Measurements from ENCODE around the gene NOL3. TPM values are rescaled to one million over a fixed set of nuclear protein-coding genes. Genes with fewer than 3 reads are reported as not detected.
A peak's percentile ranks its signal among the peaks of the same experiment; 100 is the strongest.

Gene NOL3
- polyA plus RNA-seq, 1 of the 3 experiments (the other 2 are of a cell fraction): 34.1 TPM

GRCh38 chr16:67173808-67174705 lies 3.7 kb downstream of the NOL3 start:
- Histone ChIP-seq H3K9ac (peak overlapping the region; percentile 48), H3K27me3 (ENCODE audit: insufficient read depth) (no peaks in the 10 kb centered on the region), H3K27ac (ENCODE audit: low read depth in 2 of 2, low read length in 1 of 2) (peak overlapping the region; percentile 67 to 86), H3K79me2 (ENCODE audit: insufficient read depth) (peaks cover 19% of the 10 kb centered on the region; the same call in 1 of the 2 replicates), H3K9me3 (no peaks in the 10 kb centered on the region), H2AFZ (ENCODE audit: low read depth) (no peak overlapping the region; the same call in 1 of the 2 replicates), H3F3A (replicated peaks; ENCODE audit: insufficient read depth) (peaks cover 39% of the 10 kb centered on the region), H4K20me1 (ENCODE audit: insufficient read depth) (peaks cover 10% of the 10 kb centered on the region), H3K4me3 (ENCODE audit: low read depth in 2 of 2, low read length in 1 of 2) (peak overlapping the region; percentile 45 to 60), H3K4me1 (ENCODE audit: control insufficient read depth in 1 of 2, insufficient read depth in 2 of 2, low read depth in 1 of 2, low read length in 1 of 2) (peaks cover 39 to 60% of the 10 kb centered on the region in 2 experiments; a peak in 3 of 4 replicates), H3K9me2 (no peaks in the 10 kb centered on the region), H3K36me3 (replicated peaks in 1 of 2; ENCODE audit: control insufficient read depth in 1 of 2, insufficient read depth in 2 of 2, low read length in 1 of 2) (peaks cover 6 to 8% of the 10 kb centered on the region in 2 experiments), H3K4me2 (peak overlapping the region; percentile 86)
- ChIA-PET POLR2A (interaction anchor here (0.6 to 3.8 kb wide), 10 partner anchors 9 to 160 kb away, joined by 3 to 37 read pairs (median 6); partner anchors contain the start of genes B3GNT9, HSF4, MATCAP1 and TMEM208), CTCF (interaction anchor here (0.6 to 5.1 kb wide), 12 partner anchors 10 to 221 kb away, joined by 3 to 26 read pairs (median 4); partner anchors contain the start of genes FBXL8, MATCAP1, TMEM208 and TRADD)
- DNase-seq: peak; percentile 90
- 6% methylated on average over 21 of the region's 71 CpGs for WGBS (ENCODE audit: low lambda C conversion rate)
- TF ChIP-seq FOXJ3 (CRISPR knock-in tag; IDR thresholded peaks at IDR 0.05): peak; percentile 63; the same call in 1 of the 2 replicates
- TF ChIP-seq SMC3 (IDR thresholded peaks at IDR 0.05; ENCODE audit: low read depth, low read length): no peak
- TF ChIP-seq MEF2A (IDR thresholded peaks at IDR 0.05; ENCODE audit: borderline replicate concordance, low read depth): no peak
- TF ChIP-seq MXI1 (IDR thresholded peaks at IDR 0.05; ENCODE audit: low read depth, low read length): peak; percentile 90
- no peak for TF ChIP-seq EZH2phosphoT487 (IDR thresholded peaks at IDR 0.05; ENCODE audit: borderline replicate concordance, low read depth)
- 0 out of 2 replicates have a peak, but pooled peaks have one; percentile 34 for TF ChIP-seq USF2 (IDR thresholded peaks at IDR 0.05; ENCODE audit: borderline replicate concordance, low read depth, low read length)
- TF ChIP-seq FOSL2 (IDR thresholded peaks at IDR 0.05; ENCODE audit: borderline replicate concordance, low read depth): no peak
- no peak for TF ChIP-seq RFX5 (IDR thresholded peaks at IDR 0.05; ENCODE audit: low read length)
- TF ChIP-seq MAX (IDR thresholded peaks at IDR 0.05; ENCODE audit: low read depth): no peak
- TF ChIP-seq, protein P1, sequence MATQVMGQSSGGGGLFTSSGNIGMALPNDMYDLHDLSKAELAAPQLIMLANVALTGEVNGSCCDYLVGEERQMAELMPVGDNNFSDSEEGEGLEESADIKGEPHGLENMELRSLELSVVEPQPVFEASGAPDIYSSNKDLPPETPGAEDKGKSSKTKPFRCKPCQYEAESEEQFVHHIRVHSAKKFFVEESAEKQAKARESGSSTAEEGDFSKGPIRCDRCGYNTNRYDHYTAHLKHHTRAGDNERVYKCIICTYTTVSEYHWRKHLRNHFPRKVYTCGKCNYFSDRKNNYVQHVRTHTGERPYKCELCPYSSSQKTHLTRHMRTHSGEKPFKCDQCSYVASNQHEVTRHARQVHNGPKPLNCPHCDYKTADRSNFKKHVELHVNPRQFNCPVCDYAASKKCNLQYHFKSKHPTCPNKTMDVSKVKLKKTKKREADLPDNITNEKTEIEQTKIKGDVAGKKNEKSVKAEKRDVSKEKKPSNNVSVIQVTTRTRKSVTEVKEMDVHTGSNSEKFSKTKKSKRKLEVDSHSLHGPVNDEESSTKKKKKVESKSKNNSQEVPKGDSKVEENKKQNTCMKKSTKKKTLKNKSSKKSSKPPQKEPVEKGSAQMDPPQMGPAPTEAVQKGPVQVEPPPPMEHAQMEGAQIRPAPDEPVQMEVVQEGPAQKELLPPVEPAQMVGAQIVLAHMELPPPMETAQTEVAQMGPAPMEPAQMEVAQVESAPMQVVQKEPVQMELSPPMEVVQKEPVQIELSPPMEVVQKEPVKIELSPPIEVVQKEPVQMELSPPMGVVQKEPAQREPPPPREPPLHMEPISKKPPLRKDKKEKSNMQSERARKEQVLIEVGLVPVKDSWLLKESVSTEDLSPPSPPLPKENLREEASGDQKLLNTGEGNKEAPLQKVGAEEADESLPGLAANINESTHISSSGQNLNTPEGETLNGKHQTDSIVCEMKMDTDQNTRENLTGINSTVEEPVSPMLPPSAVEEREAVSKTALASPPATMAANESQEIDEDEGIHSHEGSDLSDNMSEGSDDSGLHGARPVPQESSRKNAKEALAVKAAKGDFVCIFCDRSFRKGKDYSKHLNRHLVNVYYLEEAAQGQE (IDR thresholded peaks at IDR 0.05; ENCODE audit: low read depth, low read length): 0 out of 2 replicates have a peak, but pooled peaks have one; percentile 12
- no peak; the same call in 1 of the 2 replicates for TF ChIP-seq NRF1 (IDR thresholded peaks at IDR 0.05; ENCODE audit: low read depth, low read length)
- peak; percentile 7; the same call in 1 of the 2 replicates for TF ChIP-seq GATA2 (CRISPR knock-in tag; IDR thresholded peaks at IDR 0.05)
- TF ChIP-seq, protein P2, sequence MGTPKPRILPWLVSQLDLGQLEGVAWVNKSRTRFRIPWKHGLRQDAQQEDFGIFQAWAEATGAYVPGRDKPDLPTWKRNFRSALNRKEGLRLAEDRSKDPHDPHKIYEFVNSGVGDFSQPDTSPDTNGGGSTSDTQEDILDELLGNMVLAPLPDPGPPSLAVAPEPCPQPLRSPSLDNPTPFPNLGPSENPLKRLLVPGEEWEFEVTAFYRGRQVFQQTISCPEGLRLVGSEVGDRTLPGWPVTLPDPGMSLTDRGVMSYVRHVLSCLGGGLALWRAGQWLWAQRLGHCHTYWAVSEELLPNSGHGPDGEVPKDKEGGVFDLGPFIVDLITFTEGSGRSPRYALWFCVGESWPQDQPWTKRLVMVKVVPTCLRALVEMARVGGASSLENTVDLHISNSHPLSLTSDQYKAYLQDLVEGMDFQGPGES (IDR thresholded peaks at IDR 0.05; ENCODE audit: low read depth, low read length): no peak
- no peak for TF ChIP-seq TEAD4 (IDR thresholded peaks at IDR 0.05; ENCODE audit: borderline replicate concordance, insufficient read depth)
- no peak for TF ChIP-seq ZBTB33 (IDR thresholded peaks at IDR 0.05; ENCODE audit: borderline replicate concordance, low read depth)
- peak; percentile 80 for TF ChIP-seq USF1 (IDR thresholded peaks at IDR 0.05; ENCODE audit: borderline replicate concordance, low read depth)
- no peak for TF ChIP-seq RXRA (IDR thresholded peaks at IDR 0.05; ENCODE audit: borderline replicate concordance, low read depth)
- TF ChIP-seq CTCF (IDR thresholded peaks at IDR 0.05): no peak; the same call in 1 of the 2 replicates
